GM21515 (cell line): ENCODE measurements around the gene PPFIBP1.

Experiments used
- ATAC-seq: cut with Tn5 transposase; IDR thresholded peaks from one replicate; pipeline ENCODE4 v1.9.1; 2021; ENCODE audit not compliant: unreplicated experiment

PPFIBP1 gene

DNA sequence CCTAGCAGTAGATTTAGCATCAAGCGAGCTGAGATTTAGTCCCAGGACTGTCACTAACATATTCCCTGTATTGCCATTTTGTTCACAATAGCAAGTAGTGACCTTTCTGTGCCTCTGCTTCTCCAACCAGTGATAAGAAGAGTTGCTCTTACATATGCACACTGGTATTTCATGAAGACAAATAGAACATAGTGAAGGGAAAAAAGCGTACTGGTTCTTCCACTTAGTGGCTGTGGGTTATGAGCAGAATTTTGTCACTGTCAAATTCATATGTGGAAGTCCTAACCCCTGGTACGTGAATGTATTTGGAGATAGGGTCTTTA, 12.3 kb upstream of the PPFIBP1 start:
- no peak for ATAC-seq

DNA sequence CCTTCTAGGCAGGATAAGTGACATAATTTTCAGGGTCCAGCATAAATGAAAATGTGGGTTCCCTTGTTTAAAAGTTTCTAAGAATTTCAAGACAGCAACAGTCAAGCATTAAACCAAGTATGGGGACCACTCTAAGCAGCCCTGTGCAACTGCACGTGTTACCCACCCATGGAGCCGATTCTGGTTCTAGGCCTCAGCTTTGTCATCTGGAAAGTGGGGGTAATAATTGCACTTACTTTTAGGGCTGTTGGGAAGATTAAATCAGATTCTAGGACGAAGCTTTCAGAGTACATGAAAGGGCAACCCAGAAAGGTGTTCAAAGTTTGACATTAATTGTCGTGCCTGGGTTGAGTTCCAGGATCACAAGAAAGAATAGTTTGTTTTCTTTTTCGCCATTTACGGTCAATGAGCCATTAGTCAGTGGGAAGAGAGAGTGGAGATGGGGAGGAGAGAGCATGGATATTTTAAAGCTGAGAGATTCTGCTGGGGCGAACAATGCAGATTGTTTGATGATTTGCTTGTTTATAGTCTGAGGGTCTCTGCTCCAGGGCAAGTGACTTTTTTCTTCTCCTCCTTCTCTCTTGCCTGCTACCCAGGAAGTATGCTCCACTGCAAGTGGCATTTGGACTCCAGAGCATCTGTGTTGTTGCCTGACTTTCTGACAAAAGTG, 10.7 kb upstream of the PPFIBP1 start:
- no peak for ATAC-seq

DNA sequence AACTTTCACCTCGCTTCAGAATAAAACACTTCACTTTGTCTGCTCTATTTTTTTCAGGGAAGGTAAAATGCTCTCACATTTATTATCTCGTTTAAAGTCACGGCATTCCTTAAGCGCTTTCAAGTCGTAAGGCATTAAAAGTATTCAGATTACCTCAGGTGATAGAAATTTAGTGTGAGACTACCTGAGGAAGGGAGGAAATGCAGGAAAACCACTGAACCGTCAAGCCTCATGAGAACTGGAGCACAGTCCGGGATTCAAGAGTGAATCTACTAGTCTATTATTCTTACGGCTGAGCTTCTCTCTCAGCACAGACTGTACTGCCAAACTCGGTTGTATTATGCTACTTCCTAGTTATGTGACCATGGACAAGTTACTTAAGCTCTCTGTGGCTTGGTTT, 8.3 kb upstream of the PPFIBP1 start:
- no peak for ATAC-seq

DNA sequence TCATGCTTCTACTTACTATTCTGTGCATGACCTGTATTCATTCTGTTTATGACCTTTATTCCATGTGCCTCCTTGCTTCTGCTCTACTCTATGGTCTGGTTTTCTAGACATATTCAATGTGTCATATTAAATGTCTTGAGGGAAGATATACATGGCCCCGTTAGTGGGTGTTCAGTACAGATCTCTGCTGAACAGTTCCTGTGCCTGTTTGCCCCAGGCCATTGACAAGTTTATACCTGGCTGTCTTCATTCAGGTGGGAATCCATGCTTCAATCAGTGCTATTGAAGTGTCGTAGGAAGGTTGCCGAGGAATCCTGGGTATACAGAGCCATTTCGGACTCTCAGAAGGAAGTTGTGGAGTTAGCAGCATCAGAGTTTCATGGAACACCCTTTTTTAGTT, 7.4 kb upstream of the PPFIBP1 start:
- ATAC-seq: no peak

DNA sequence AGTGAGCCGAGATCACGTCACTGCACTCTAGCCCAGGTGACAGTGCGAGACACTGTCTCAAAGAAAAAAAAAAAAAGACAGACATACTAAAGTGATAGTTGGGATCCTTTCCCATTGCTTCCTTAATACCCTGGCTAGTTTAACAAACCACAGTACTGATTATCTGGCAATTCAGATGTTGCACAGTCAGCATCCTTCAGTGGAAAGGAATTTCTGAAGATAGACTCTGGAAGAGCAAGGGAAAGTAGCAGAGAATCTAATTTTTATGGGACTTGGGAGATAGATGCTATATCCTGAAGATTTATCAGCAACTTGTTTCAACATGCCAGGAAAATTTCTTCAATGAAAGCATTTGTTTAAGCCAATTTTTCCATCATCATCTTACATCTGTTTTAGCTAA, 6.5 kb upstream of the PPFIBP1 start:
- no peak for ATAC-seq

DNA sequence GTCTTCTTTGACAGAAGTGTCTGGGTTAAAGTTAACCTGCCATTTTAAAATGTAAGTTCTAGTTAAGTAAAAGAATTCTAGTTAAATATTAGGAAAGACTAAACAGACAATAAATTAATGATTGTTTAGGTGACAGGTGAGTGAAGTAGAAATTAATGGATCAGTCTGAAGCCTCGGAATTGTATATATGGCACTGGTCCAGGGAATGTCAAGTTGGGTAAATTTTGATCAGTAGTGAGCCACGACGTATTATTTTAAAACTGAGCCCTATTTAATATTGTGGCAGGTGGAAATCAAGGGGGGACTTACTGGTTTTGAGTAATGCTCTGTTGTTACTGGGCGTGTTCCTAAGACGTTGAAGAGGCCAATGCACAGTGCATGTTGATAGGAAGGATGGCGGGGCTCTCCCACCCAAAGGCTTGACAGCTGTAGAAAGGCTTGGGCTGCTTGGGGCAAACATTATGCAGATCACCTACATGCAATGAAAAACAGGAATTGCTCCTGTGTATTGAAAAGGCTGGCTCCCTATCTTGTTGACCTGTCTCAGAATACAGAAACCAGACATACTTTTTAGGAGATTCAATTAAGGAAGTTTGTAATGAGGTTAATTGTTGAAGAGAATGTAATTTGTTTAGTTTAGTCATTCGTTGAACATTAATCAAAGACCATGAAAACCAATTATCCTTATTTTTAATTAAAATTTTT, 5.9 kb upstream of the PPFIBP1 start:
- no peak for ATAC-seq

DNA sequence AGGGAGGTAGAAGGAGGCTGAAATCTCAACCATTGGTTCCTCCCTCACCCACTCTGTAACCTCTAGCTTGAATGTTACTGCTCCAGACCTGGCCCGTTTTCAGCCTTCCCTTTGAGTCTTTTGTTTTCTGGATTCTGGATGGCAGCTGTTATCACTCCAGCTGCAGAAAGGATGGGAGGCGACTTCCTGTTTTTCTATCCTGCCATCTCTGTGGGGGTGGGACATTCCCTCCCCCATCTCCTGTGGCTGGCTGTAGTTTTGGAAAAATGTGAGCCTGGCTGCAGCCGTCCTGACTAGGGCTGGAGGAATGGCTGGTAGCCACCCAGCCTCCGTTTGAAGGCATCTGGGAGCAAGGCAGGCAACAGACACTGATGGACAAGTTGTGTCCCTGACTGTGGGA, 2.9 kb upstream of the PPFIBP1 start:
- ATAC-seq: no peak

DNA sequence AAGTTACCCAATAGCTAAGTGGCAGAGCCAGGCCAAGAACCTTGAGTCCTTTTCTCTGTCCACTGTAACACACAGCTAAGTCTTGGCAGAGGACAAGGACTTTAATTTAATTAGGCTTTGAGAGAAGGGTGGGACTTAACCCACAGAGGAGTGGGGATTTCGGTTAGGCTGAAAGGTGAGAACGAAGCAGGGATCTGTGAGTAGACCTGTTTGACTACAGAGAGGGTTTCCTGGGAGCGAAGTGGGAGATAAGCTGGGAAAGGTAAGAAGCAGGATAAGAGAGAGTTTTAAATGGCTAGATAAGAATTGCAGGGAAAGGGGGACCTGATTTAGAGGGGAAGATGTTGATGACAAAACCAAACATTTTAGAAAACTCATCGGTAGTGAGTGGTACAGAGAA, 2.0 kb upstream of the PPFIBP1 start:
- no peak for ATAC-seq

DNA sequence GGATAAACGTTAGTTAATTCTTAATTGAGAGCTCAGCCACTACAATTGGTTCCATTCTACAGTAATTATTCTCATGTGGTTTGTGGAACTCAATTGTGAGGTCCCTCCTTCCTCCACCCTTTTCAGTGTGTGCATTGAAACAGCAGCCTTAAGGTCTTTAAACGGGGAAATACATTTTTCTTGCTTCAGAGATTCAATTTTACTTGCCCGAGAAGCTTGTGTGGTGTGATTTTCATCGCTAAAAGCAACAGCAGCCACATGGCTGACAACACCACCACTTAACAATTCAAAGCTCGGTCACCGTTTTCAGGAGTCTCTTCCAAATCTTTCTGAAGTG, 733 bp upstream of the PPFIBP1 start:
- ATAC-seq: peak; percentile 19

DNA sequence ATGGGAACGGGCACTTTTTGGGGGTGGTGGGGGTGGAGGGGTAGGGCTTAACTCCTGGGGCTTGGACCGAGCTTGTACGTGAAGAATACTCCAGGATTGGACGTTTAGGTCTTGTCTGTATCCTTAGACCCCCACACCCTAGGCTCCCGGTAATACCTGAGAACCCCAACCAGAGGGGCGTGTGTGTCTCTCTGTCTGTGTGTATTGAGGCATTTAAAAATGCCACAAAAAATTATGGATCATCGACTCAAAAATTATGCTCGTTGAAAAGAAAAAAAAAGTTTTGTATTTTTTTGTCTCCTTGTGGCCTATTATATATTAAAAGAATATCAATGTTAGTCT, 459 bp downstream of the PPFIBP1 start:
- no peak for ATAC-seq

DNA sequence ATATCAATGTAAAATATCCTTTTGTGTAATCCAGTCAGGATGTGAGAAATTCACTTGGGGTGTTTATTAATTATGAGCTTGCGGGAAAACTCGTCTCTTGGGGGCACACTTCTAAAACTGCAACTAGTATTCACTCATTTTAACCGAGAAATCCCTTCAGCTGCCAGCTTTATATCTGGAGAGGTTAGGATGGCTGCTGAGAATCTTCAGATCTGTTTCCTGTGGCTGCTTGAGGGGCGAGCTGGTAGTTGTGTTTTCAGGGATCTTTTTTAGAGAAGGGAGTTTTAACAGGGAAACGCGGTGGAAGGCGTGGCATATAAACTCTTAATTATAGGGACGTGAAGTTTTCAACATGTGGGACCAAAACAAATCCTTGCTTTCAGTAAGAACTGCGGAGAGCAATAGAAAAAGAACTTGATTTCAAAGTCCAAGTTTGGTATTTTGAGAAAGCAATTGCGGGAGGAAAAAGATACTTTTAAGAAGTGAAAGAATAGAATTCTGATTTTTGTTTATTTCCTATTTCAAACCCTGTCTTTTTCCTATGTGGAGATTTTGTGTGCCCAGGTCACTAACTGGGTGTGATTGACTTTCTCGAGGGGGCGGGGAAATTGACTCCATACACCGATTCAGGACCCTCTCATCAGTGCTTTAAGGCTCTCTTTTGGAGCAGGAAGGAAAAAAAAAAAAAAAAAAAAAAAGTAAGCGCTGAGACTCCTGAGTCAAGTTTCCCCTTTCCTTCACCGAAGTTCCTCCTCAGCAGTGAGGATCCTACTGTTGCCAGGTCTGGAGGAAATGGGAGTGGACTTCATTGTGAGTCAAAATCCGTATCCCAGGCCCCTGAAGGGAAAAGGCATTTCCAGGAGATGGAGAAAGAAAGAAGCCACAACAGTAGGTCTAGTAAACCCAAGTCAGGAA, 1.1 kb downstream of the PPFIBP1 start:
- no peak for ATAC-seq

DNA sequence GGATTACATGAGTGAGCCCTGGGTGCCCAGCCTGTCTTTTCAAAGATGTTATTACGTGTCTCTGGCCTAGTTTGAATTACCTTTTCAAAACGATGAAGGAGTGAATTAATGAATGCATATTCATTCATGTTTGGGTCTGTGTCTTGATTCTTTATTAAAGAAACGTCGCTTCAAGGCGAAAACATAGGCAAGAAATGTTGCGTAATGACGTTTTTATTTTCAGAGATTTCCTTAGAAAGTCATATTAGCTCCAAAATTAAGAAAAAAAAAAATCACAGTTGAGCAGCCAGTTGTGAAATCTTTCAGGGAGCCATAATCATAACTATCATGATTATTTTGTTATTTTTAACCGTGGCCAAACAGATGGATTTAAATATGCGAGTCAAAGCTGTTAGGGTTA, 3.5 kb downstream of the PPFIBP1 start:
- no peak for ATAC-seq

DNA sequence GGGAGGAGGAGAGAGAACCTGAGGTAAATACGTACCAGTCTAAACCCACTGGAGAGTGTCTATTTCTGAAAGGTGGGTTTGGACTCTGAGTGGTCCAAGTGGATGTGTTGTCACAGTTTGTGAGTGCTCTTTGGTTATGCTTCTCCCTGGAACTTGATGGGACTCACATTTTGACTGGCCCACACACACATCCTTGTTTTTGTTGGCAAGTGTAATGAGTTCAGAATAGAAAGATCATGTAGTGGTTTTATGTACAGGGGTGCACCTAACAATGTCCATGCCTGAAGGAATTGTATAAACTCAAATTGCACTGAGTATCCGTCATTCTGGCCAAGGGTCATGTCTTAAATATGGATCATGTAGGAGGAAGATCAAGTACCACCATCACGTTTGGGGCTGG, 4.8 kb downstream of the PPFIBP1 start:
- ATAC-seq: no peak

DNA sequence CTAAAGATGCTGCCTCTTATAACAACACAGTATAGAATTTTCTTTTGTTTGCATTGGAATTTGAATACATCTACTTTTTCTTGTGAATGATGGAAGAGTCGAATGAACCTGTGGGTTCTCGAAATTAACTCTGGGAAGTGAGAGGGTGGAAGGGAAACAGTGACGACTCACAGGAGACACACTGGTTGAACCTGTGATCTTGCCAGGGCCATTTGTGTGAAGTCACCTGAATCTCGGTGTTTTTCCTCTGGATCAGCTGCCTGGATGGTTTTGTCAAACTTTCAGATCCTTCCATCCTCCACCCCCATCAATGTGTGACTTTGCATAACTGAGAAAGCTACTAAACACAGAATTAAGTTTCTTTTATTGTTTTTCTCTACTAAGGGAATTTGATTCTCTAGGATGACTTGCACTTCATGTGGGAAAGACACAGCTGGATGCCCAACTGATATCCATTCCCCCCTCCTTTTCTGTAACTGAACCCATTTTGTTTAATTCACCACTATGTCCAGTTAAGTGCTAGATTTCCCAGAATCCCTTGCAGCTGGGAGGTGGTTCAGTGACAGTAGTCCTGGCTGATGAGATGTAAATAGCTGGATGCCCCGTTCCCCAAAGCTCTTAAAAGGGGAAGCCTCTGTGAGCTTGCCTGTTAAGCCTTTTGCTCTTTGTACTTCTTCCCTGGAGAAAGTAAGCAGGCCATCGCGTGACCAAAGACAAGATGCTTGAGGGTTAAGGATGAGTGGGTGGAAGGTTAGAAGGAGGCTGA, 6.3 kb downstream of the PPFIBP1 start:
- no peak for ATAC-seq

DNA sequence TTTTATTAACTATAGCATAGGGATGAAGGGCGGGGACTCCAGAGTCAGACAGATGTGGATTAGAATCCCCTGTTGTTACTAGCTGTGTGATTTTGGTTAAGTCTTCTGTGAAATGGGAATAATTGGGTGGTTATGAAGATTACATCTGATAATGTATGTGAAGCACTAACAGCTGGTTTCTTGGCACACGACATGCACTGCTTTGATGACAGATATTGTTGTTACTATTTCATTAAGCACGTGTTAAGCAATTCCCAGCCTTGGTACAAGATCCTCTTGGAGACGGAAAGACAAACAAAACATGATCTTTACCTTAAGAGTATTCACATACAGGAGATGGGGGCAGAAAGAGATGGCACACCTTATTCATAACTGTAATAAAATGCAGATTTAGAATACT, 7.9 kb downstream of the PPFIBP1 start:
- ATAC-seq: no peak

DNA sequence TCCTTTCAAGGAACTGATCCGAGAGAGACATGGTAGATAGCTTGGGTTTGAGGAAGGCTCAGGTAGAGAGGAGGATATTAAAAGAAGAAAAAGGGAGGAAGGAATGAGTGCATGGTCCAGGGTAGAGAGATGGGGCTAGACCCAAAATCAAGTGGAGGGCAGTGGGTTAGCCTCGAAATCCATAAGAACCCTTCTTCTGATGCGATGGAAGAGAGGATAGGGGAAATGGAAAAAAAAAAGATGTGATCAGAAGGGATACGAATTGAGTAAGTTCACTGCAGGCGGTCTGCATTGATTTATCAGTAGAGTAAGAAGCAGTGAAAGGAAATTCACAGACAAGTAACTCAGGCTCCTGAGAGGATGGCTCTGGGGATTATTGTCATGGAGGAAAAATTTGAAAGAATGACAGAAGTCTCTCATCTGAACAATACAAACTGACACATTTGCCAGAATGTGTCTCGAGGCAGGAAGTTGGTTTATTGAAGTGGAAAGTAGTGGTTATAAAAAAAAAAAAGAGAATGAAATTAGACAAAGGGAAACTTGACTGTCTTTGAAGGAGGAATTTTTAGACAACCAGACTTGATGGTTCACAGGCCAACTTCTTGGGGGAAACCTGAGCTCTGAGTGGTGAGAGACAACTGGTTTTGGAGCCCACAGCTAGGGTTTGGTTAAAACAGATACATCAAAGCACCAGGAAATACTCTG, 10.2 kb downstream of the PPFIBP1 start:
- ATAC-seq: peak; percentile 45

DNA sequence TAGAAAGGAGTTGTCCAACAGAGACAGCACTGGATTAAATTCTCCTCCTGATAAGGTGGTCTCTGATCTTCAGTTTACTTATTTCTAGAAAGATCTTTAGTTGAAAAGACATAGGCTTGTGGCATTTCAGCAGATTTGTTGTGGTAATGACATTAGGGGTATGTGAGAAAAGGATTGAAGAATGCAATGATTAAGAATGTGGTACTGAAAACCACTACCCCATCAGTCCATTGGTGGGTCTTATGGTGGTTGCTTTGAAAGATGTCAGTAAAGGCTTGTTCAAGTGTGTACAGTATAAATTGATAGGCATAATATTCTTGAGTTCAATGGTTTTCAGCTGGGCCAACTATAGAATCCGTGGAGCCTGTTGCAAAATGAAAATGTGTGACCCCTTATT, 10.8 kb downstream of the PPFIBP1 start:
- ATAC-seq: peak; percentile 8

DNA sequence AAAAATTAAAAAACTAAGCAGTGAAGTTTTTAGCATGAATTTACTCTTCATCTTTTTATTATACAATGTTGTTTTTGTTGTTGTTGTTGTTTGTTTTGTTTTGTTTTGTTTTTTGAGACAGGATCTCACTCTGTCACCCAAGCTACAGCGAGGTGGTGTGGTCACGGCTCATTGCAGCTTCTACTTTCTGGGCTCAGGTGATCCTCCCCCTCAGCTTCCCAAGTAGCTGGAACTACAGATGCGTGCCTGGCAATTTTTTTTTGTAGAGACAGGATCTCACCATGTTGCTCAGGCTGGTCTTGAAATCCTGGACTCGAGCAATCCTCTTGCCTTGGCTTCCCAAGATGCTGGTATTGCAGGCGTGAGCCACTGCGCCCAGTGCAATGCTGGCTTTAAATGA, 11.3 kb downstream of the PPFIBP1 start:
- no peak for ATAC-seq

DNA sequence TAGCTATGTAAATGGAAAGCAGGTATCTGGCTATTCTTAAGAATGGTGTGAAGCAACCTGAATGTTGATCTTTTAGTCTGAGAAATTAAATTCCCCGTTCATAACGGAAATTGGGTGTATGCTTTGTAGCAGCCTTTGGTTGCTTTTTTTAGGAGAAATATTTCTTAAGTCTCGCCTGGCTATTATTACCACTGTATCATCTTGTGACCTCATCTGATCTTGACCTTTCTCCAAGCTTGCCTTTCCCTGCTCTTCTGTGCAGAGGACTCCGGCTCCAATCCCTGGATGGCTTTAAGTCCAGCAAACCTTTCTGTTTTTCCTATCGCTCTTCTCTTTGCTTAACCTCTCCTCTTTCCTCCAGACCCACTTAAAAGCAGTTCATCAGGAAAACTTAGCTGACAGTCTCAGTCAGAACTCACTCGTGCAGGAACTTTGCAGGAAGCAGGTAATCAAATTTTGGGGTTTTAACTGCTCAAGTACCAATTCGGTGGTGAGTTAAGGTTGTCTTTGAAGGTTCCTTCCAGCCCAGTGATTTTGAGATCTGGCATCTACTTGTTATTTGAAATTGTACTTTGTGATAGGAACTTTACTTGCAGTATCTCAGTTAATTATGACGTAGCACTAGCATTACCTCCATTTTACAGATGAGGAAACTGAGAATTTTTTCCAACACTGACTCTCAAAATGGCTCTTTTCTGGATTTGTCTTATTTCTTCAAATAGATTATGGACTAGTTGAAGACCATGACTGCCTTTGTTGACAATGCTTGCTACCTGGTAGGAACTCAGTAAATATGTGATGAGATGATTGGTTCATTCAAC, 14.1 kb downstream of the PPFIBP1 start:
- ATAC-seq: no peak

DNA sequence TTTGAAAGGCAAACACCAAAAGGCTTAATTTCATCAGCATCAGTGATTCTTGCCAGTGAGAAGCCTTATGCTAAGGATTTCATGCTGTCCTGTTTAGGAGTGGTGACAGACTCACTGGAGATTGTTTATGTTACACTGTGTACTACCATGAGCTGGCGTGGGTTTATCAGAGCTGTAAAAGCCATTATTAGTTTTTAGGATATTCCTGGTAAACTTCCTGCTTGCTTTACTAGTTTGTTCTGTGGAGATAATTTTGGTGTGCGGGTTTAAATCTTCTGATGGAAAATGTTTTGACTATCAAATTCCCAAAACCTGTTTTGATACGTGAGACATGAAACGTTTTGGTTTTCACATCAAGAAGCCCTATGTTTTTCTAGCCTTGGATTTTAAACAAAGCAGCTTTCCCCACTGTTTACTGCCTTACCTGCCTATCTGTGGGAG, 15.2 kb downstream of the PPFIBP1 start:
- ATAC-seq: no peak
